H1 (cell line): ENCODE measurements around the gene B3GAT1. TPM values are rescaled to one million over a fixed set of nuclear protein-coding genes. Genes with fewer than 3 reads are reported as not detected.

Experiments used
- CTCF ChIA-PET: fragments of 300-600 bp; sonication (Branson Sonifier 250); formaldehyde crosslinking; loops from one replicate; lab custom pipeline; 2021; ENCODE audit not compliant: partially characterized antibody; lab: Charles Lee
- POLR2A ChIA-PET: fragments of 300-600 bp; sonication (Branson Sonifier 250); formaldehyde crosslinking; loops from one replicate; lab custom pipeline; 2021; ENCODE audit warnings: inconsistent platforms; ENCODE audit not compliant: partially characterized antibody; lab: Charles Lee
- DNase-seq, 2 experiments: peaks; one replicate each; pipeline versions ENCODE4 v3.0.0 to v3.0.0-alpha.2; 2010 to 2022; ENCODE audit warnings: low spot score in 2 of 2, low read depth in 1 of 2, mixed read lengths in 1 of 2
- FAIRE-seq: peaks from 2 replicates; lab custom pipeline; 2011; peaks lifted over from hg19 to GRCh38; lab: Jason Lieb, UNC
- H2AFZ ChIP-seq: 2 replicates; pipeline ENCODE4 v1.8.1; 2012; ENCODE audit warnings: low read length, inconsistent platforms
- H2AK5ac ChIP-seq: 2 replicates; pipeline ENCODE4 v1.6.1; 2013; ENCODE audit warnings: low read depth, low read length
- H2BK120ac ChIP-seq: replicated peaks from 2 replicates; pipeline ENCODE3; 2013; ENCODE audit warnings: low read depth, low read length, inconsistent platforms
- H2BK12ac ChIP-seq: 2 replicates; pipeline ENCODE4 v1.6.1; 2013; ENCODE audit warnings: low read depth, low read length
- H2BK15ac ChIP-seq: 2 replicates; pipeline ENCODE4 v1.6.1; 2013; ENCODE audit warnings: low read length
- H2BK20ac ChIP-seq: 2 replicates; pipeline ENCODE4 v1.6.1; 2013; ENCODE audit warnings: low read length
- H2BK5ac ChIP-seq: 2 replicates; pipeline ENCODE4 v1.6.1; 2013; ENCODE audit warnings: low read depth, low read length
- H3K14ac ChIP-seq: 2 replicates; pipeline ENCODE4 v1.6.1; 2013; ENCODE audit warnings: inconsistent platforms; ENCODE audit not compliant: insufficient read length
- H3K18ac ChIP-seq: 2 replicates; pipeline ENCODE4 v1.6.1; 2013; ENCODE audit warnings: low read length; ENCODE audit errors: extremely low read depth
- H3K23ac ChIP-seq: 2 replicates; pipeline ENCODE4 v1.6.1; 2013; ENCODE audit warnings: inconsistent platforms; ENCODE audit not compliant: insufficient read length
- H3K23me2 ChIP-seq: 2 replicates; pipeline ENCODE4 v1.6.1; 2013; ENCODE audit warnings: low read depth, low read length
- H3K27ac ChIP-seq: 2 replicates; pipeline ENCODE4 v1.6.1; 2011; ENCODE audit warnings: low read depth, low read length, inconsistent platforms
- H3K27me3 ChIP-seq, 4 experiments: replicated peaks in 1 of 4; 1 replicate in 1 of 4; 2 replicates in 3 of 4; pipeline versions ENCODE4 v1.6.1 to v1.8.1; 2011 to 2013; ENCODE audit warnings: low read length in 3 of 4, mild to moderate bottlenecking in 3 of 4, inconsistent platforms in 2 of 4, mixed read lengths in 2 of 4, moderate library complexity in 1 of 4; ENCODE audit not compliant: control insufficient read depth in 3 of 4, insufficient read depth in 3 of 4; ENCODE audit errors: extremely low read depth in 1 of 4
- H3K36me3 ChIP-seq, 4 experiments: 2 replicates each; pipeline versions ENCODE4 v1.6.1 to v1.8.1; 2011 to 2013; ENCODE audit warnings: mild to moderate bottlenecking in 4 of 4, low read length in 3 of 4, moderate library complexity in 2 of 4, control low read depth in 1 of 4, inconsistent platforms in 1 of 4; ENCODE audit not compliant: insufficient read depth in 4 of 4, control insufficient read depth in 2 of 4
- H3K4ac ChIP-seq: replicated peaks from 2 replicates; pipeline ENCODE3; 2013; ENCODE audit warnings: low read length, low read depth, mixed read lengths, inconsistent platforms; ENCODE audit not compliant: insufficient read length
- H3K4me1 ChIP-seq, 4 experiments: replicated peaks in 1 of 4; 1 replicate in 1 of 4; 2 replicates in 3 of 4; pipeline versions ENCODE4 v1.6.1 to v1.8.1; 2011 to 2013; ENCODE audit warnings: low read length in 3 of 4, inconsistent platforms in 2 of 4, mixed read lengths in 1 of 4; ENCODE audit not compliant: insufficient read depth in 4 of 4, control insufficient read depth in 3 of 4
- H3K4me2 ChIP-seq, 2 experiments: 2 replicates each; pipeline versions ENCODE4 v1.6.1 to v1.8.1; 2011 to 2013; ENCODE audit warnings: low read depth in 2 of 2, low read length in 2 of 2, control low read depth in 1 of 2, inconsistent platforms in 1 of 2, mild to moderate bottlenecking in 1 of 2; ENCODE audit not compliant: insufficient read depth in 1 of 2
- H3K4me3 ChIP-seq, 4 experiments: fragments of 200-600, 300-600 bp in 1 of 4; sonication (generic), shearing (Covaris generic), sonication (Bioruptor Twin) in 1 of 4; 2 replicates each; pipeline versions ENCODE4 v1.5.1 to v1.8.1; 2011 to 2016; ENCODE audit warnings: low read length in 4 of 4, low read depth in 3 of 4, control low read depth in 2 of 4, inconsistent platforms in 2 of 4, mild to moderate bottlenecking in 2 of 4, mixed read lengths in 1 of 4, moderate library complexity in 1 of 4; ENCODE audit not compliant: insufficient read depth in 2 of 4; ENCODE audit errors: extremely low read depth in 1 of 4
- H3K56ac ChIP-seq: replicated peaks from 2 replicates; pipeline ENCODE3; 2013; ENCODE audit warnings: low read depth, mild to moderate bottlenecking, mixed read lengths, low read length, inconsistent platforms; ENCODE audit not compliant: insufficient read length
- H3K79me1 ChIP-seq: 2 replicates; pipeline ENCODE4 v1.6.1; 2013; ENCODE audit warnings: low read depth, low read length, control low read depth
- H3K79me2 ChIP-seq, 2 experiments: 2 replicates each; pipeline versions ENCODE4 v1.6.1 to v1.8.1; 2012 to 2013; ENCODE audit warnings: low read length in 2 of 2, mild to moderate bottlenecking in 2 of 2, inconsistent platforms in 1 of 2; ENCODE audit not compliant: insufficient read depth in 2 of 2, control insufficient read depth in 1 of 2
- H3K9ac ChIP-seq, 4 experiments: replicated peaks in 1 of 4; 1 replicate in 1 of 4; 2 replicates in 3 of 4; pipeline versions ENCODE4 v1.6.1 to v1.8.1; 2011 to 2013; ENCODE audit warnings: low read depth in 3 of 4, low read length in 3 of 4, control low read depth in 2 of 4, mild to moderate bottlenecking in 2 of 4, moderate library complexity in 2 of 4, inconsistent platforms in 1 of 4; ENCODE audit errors: extremely low read depth in 1 of 4
- H3K9me3 ChIP-seq, 2 experiments: 2 replicates each; pipeline versions ENCODE4 v1.6.1 to v1.8.1; 2012 to 2013; ENCODE audit warnings: mild to moderate bottlenecking in 2 of 2, moderate library complexity in 2 of 2, control low read depth in 1 of 2, inconsistent platforms in 1 of 2, low read depth in 1 of 2, low read length in 1 of 2, mixed read lengths in 1 of 2; ENCODE audit not compliant: insufficient read depth in 2 of 2
- H4K20me1 ChIP-seq, 2 experiments: replicated peaks in 1 of 2; 2 replicates each; pipeline versions ENCODE3 to v1.8.1; 2011 to 2013; ENCODE audit warnings: inconsistent platforms in 2 of 2, low read length in 2 of 2, mild to moderate bottlenecking in 1 of 2; ENCODE audit not compliant: insufficient read depth in 2 of 2, control insufficient read depth in 1 of 2
- H4K5ac ChIP-seq: 2 replicates; pipeline ENCODE4 v1.6.1; 2013; ENCODE audit warnings: low read length, low read depth, mixed read lengths, inconsistent platforms; ENCODE audit not compliant: insufficient read length
- H4K8ac ChIP-seq: 2 replicates; pipeline ENCODE4 v1.8.0; 2013; ENCODE audit warnings: mild to moderate bottlenecking, moderate library complexity, low read length, inconsistent platforms; ENCODE audit not compliant: insufficient read depth; ENCODE audit errors: extremely low read depth
- H4K91ac ChIP-seq: replicated peaks from 2 replicates; pipeline ENCODE3; 2013; ENCODE audit warnings: low read length, mixed read lengths, inconsistent platforms; ENCODE audit not compliant: insufficient read length
- BACH1 ChIP-seq: IDR thresholded peaks from 2 replicates; pipeline ENCODE4 v1.6.1; 2012; ENCODE audit warnings: low read length, improper control_type of control experiment
- CEBPB ChIP-seq: IDR thresholded peaks from 2 replicates; pipeline ENCODE4 v1.6.1; 2012; ENCODE audit warnings: low read depth, low read length
- CREB1 ChIP-seq: IDR thresholded peaks from 2 replicates; pipeline ENCODE4 v1.6.1; 2012; ENCODE audit warnings: inconsistent platforms
- EP300 ChIP-seq, 2 experiments: IDR thresholded peaks; 1 replicate in 1 of 2; 2 replicates in 1 of 2; pipeline ENCODE4 v1.6.1; 2011 to 2012; ENCODE audit warnings: low read depth in 2 of 2, low read length in 2 of 2, mild to moderate bottlenecking in 2 of 2, borderline replicate concordance in 1 of 2, inconsistent platforms in 1 of 2, moderate library complexity in 1 of 2
- RAD21 ChIP-seq, 2 experiments: IDR thresholded peaks in 1 of 2; conservative IDR thresholded peaks in 1 of 2; 2 replicates each; pipeline ENCODE4 v1.6.1; 2011; ENCODE audit warnings: low read depth in 2 of 2, low read length in 2 of 2, improper control_type of control experiment in 1 of 2, inconsistent platforms in 1 of 2, mild to moderate bottlenecking in 1 of 2, moderate library complexity in 1 of 2
- RBBP5 ChIP-seq: IDR thresholded peaks from 2 replicates; pipeline ENCODE4 v1.7.1; 2012; ENCODE audit warnings: low read depth, mild to moderate bottlenecking, inconsistent platforms, low read length, moderate library complexity, borderline replicate concordance
- RNF2 ChIP-seq: fragments of 200-900, 300-1000 bp; sonication (generic); IDR thresholded peaks from 2 replicates; pipeline ENCODE4 v1.7.1; 2016; ENCODE audit warnings: borderline replicate concordance, low read depth, mild to moderate bottlenecking, antibody characterized with exemption, low read length; ENCODE audit not compliant: poor library complexity, severe bottlenecking; ENCODE audit errors: missing control alignments
- SAP30 ChIP-seq: fragments of 300-600 bp; sonication (generic); IDR thresholded peaks from 2 replicates; pipeline ENCODE4 v1.7.1; 2012; ENCODE audit warnings: low read length, moderate library complexity, mild to moderate bottlenecking, inconsistent platforms; ENCODE audit not compliant: insufficient read depth, insufficient replicate concordance
- SIRT6 ChIP-seq: IDR thresholded peaks from one replicate; pipeline ENCODE4 v1.7.1; 2012; ENCODE audit warnings: low read length, inconsistent platforms
- TAF1 ChIP-seq: IDR thresholded peaks from 2 replicates; pipeline ENCODE4 v1.6.1; 2011; ENCODE audit warnings: mild to moderate bottlenecking, low read depth, low read length
- TEAD4 ChIP-seq: IDR thresholded peaks from 2 replicates; pipeline ENCODE4 v1.6.1; 2012; ENCODE audit warnings: low read depth, low read length, inconsistent platforms, mixed read lengths
- WGBS, 2 experiments: shearing (Covaris generic) in 1 of 2; methylation state at CpG; one replicate each; pipeline versions ENCODE4 v1.1.6 to v1.1.7; 2013 to 2015; ENCODE audit warnings: low lambda C conversion rate in 2 of 2, mixed read lengths in 2 of 2, inconsistent platforms in 1 of 2, low coverage in 1 of 2, missing lambda C conversion rate in 1 of 2; ENCODE audit not compliant: insufficient replicate concordance in 2 of 2, insufficient coverage in 1 of 2, insufficient read length in 1 of 2; ENCODE audit errors: extremely low coverage in 1 of 2, missing lambda C conversion rate in 1 of 2; 5-methylcytosine and 5-hydroxymethylcytosine counted together
- polyA plus RNA-seq, 7 experiments: library from polyadenylated mRNA; depleted of rRNA in 3 of 7; stranded (reverse) in 5 of 7; unstranded in 2 of 7; fragments of >200 nt in 5 of 7; fragments of 200-250 nt in 2 of 7; gene quantifications; 1 replicate in 5 of 7; 2 replicates in 1 of 7; 4 replicates in 1 of 7; pipeline versions ENCODE4 v1.2.1 to v1.2.3, GENCODE V29; 2011 to 2013; ENCODE audit warnings: missing spikeins in 2 of 7, mixed read lengths in 2 of 7
- total RNA-seq: library from RNA; stranded (reverse); fragmentation: NEBNext Ultra II Directional; extraction: Animal tissue kit (Norgen Biotek cat#: 25700); gene quantifications from 2 replicates; pipeline ENCODE4 v1.2.1, GENCODE V29; 2021

The B3GAT1 gene
- total and polyA plus RNA-seq, 2 of the 8 experiments (the other 6 are each of a cell fraction or from before 2014, with no cell fraction given): 19.7 to 32.4 TPM

DNA sequence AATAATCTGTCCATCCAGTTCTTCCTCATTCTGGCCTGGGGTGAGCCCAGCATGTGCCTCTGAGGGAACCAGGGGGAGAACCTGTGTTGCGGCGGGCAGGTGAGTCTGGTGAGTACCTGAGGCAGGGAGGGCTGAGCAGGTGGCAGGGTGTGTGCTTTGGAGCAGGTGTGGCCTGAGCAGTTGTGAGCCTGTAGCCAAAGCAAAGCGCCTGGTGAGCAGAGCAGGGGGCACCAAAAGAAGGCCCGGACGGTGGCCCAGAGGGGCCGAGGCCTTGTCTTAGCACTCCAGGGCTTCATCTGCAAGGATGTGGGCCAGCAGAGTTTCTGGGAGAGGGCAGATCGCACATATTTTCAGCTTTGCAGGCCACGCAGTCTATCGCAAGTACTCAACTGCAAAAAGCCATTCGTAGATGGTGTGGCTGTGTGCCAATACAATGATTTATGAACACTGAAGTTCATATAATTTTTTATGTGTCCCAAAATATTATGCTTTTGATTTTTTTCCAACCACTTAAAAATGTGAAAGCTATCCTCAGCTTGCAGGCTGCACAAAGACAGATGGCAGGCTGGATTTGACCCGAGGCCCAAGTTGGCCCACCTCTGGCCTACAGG lies 71.6 kb downstream of the B3GAT1 start:
- Histone ChIP-seq H3K9me3 (no peaks in the 10 kb centered on the region), H3K36me3 (no peaks in the 10 kb centered on the region), H3K18ac (no peak overlapping the region), H3K4me2 (no peak overlapping the region), H2AK5ac (no peak overlapping the region), H3K4me1 (no peaks in the 10 kb centered on the region), H3K4ac (no peak overlapping the region), H2AFZ (no peak overlapping the region), H3K9ac (no peak overlapping the region), H3K23ac (no peak overlapping the region), H2BK15ac (no peak overlapping the region), H2BK120ac (no peak overlapping the region), H2BK12ac (no peak overlapping the region), H3K79me1 (no peaks in the 10 kb centered on the region), H3K56ac (no peak overlapping the region), H4K8ac (no peak overlapping the region), H3K14ac (no peak overlapping the region), H3K27ac (no peak overlapping the region), H3K4me3 (no peak overlapping the region), H3K27me3 (no peaks in the 10 kb centered on the region; a peak in 1 of 7 replicates), H4K5ac (no peak overlapping the region), H3K79me2 (no peaks in the 10 kb centered on the region), H2BK5ac (no peak overlapping the region), H2BK20ac (no peak overlapping the region), H4K91ac (no peak overlapping the region), H3K23me2 (no peaks in the 10 kb centered on the region), H4K20me1 (no peaks in the 10 kb centered on the region)
- DNase-seq (no peak), FAIRE-seq (no peak)
- CTCF ChIA-PET: interaction anchor here (1.2 kb wide), 1 partner anchor 79 kb away, joined by 4 read pairs; no protein-coding TSS in a partner anchor
- TF ChIP-seq CEBPB: no peak
- TF ChIP-seq RAD21 (IDR thresholded peaks at IDR 0.05 in 1 of 2, conservative IDR thresholded peaks at IDR 0.05 in 1 of 2; ENCODE audit: low read depth in 2 of 2, low read length in 2 of 2): no peak
- TF ChIP-seq SAP30: no peak
- TF ChIP-seq TEAD4: no peak
- no peak for TF ChIP-seq RBBP5
- TF ChIP-seq TAF1: no peak
- TF ChIP-seq CREB1: no peak
- TF ChIP-seq EP300 (IDR thresholded peaks at IDR 0.05; ENCODE audit: borderline replicate concordance in 1 of 2, low read depth in 2 of 2, low read length in 2 of 2): no peak
- no peak for TF ChIP-seq BACH1
- TF ChIP-seq RNF2: no peak
- no peak for TF ChIP-seq SIRT6
- POLR2A ChIA-PET: no interaction called here
- WGBS, 2 experiments: 94% methylated on average over 11 of the region's 11 CpGs; no CpG with 5 or more reads in 1 of the 2 experiments
